HFF-Myc (cell line): Measurements from ENCODE around the gene LRRC8A.
"Not testable (repeated sequence)": the region's sequence is repeated elsewhere in the genome, so short reads cannot be mapped to it uniquely, and the experiment has no call there.

Source experiments
- DNase-seq: peaks from one replicate; pipeline ENCODE4 v3.0.0-alpha.2; 2011; ENCODE audit warnings: low read depth; ENCODE audit errors: extremely low read depth
- H3K4me3 ChIP-seq: replicated peaks from 2 replicates; pipeline ENCODE4 v1.5.1; 2011; ENCODE audit warnings: low read depth, mild to moderate bottlenecking, control low read depth, low read length
- CTCF ChIP-seq: IDR thresholded peaks from 2 replicates; pipeline ENCODE4 v1.5.1; 2012; ENCODE audit warnings: mild to moderate bottlenecking, low read depth, low read length, control low read depth; ENCODE audit errors: missing control alignments

Gene LRRC8A

GRCh38 chr9:128860937-128861336 is 21.0 kb upstream of the LRRC8A start:
- no peak for DNase-seq
- TF ChIP-seq CTCF = no peak
- H3K4me3 ChIP-seq = no peak overlapping the region

GRCh38 chr9:128861501-128861900 is 20.4 kb upstream of the LRRC8A start:
- no peak for DNase-seq
- no peak for TF ChIP-seq CTCF
- H3K4me3 ChIP-seq = no peak overlapping the region

- no peak overlapping the region for H3K4me3 ChIP-seq
- TF ChIP-seq CTCF = no peak
- no peak for DNase-seq
Observed at GRCh38 chr9:128862401-128862851, 19.5 kb upstream of the LRRC8A start.

- DNase-seq = no peak
- H3K4me3 ChIP-seq = no peak overlapping the region
- peak; percentile 90 for TF ChIP-seq CTCF
Observed at GRCh38 chr9:128863647-128864046, 18.3 kb upstream of the LRRC8A start.

DNA sequence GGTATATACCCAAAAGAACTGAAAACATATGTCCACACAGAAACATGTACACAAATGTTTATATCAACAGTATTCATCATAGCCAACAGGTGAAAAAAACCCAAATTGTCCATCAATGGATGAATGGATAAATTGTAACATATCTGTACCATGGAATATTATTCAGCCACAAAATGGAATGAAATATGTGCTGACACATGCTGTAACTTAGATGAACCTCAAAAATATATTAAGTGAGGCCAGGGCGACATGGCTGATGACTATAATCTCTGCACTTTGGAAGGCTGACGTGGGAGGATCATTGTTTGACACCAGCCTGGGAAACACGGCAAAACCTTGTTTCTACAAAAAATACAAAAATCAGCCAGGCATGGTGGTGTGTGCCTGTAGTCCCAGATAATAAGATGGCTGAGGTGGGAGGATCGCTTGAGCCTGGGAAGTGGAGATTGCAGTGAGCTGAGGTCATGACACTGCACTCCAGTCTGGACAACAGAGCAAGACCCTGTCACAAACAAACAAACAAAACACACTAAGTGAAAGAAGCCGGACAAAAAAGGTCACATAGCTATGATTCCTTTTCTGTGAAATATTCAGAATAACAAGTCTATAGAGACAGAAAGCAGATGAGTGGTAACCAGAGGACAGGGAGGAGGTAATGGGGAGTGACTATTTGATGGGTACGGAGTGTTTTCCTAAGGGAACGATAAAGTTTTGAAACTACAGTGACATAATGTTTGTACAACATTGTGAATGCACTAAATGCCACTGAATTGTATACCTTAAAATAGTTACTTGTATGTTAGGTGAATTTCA is 11.6 kb upstream of the LRRC8A start:
- no peak for TF ChIP-seq CTCF
- DNase-seq = no peak
- no peak overlapping the region for H3K4me3 ChIP-seq

DNA sequence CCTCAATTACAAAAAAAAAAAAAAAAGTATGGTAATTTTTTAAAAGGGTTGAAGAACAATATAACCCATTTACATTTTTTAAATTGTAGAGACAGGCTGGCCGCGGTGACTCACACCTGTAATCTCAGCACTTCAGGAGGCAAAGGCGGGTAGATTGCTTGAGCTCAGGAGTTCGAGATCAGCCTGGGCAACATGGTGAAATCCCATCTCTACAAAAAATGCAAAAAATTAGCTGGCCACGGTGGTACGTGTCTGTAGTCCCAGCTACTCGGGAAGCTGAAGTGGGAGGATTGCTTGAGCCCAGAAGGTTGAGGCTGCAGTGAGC is 11.0 kb upstream of the LRRC8A start:
- not testable (repeated sequence) for H3K4me3 ChIP-seq, DNase-seq

GRCh38 chr9:128877852-128878251 is 4.1 kb upstream of the LRRC8A start:
- no peak overlapping the region for H3K4me3 ChIP-seq
- DNase-seq = no peak
- TF ChIP-seq CTCF = no peak
